Nephron (organoid): ENCODE measurements around the gene ZNF821.
"Not testable (repeated sequence)": the region's sequence is repeated elsewhere in the genome, so short reads cannot be mapped to it uniquely, and the experiment has no call there.

Source experiments
- H3K27ac Mint-ChIP-seq, 3 experiments: 2 replicates each; pipeline ENCODE4 v1.8.0; 2020; ENCODE audit warnings: mixed read lengths in 3 of 3, mild to moderate bottlenecking in 2 of 3, moderate library complexity in 1 of 3
- H3K27me3 Mint-ChIP-seq: 2 replicates; pipeline ENCODE4 v1.8.0; 2021; ENCODE audit warnings: low read depth, mild to moderate bottlenecking, moderate library complexity, mixed read lengths
- H3K36me3 Mint-ChIP-seq: 2 replicates; pipeline ENCODE4 v1.8.0; 2020; ENCODE audit warnings: low read depth, mixed read lengths
- H3K4me1 Mint-ChIP-seq: 2 replicates; pipeline ENCODE4 v1.8.0; 2020; ENCODE audit warnings: mixed read lengths
- H3K4me3 Mint-ChIP-seq, 3 experiments: 2 replicates each; pipeline ENCODE4 v1.8.0; 2020; ENCODE audit warnings: mild to moderate bottlenecking in 3 of 3, mixed read lengths in 3 of 3, moderate library complexity in 2 of 3
- H3K9me3 Mint-ChIP-seq: 2 replicates; pipeline ENCODE4 v1.8.0; 2020; ENCODE audit warnings: mixed read lengths
- CTCF ChIP-seq, 3 experiments: fragments of 200-600 bp; sonication (generic); IDR thresholded peaks; one replicate each; pipeline ENCODE4 v1.5.0; 2021; ENCODE audit warnings: antibody characterized with exemption in 3 of 3; ENCODE audit not compliant: unreplicated experiment in 3 of 3

The ZNF821 gene

GRCh38 chr16:71912534-71913275 lies 28.7 kb upstream of the ZNF821 start:
- no peak for TF ChIP-seq CTCF (IDR thresholded peaks at IDR 0.05; ENCODE audit: unreplicated experiment in 3 of 3)

GRCh38 chr16:71911121-71911520 lies 27.1 kb upstream of the ZNF821 start:
- no peak overlapping the region for H3K27ac Mint-ChIP-seq
- H3K36me3 Mint-ChIP-seq, result peaks cover 78% of the 10 kb centered on the region
- H3K27me3 Mint-ChIP-seq, result no peaks in the 10 kb centered on the region
- TF ChIP-seq CTCF (IDR thresholded peaks at IDR 0.05; ENCODE audit: unreplicated experiment in 3 of 3), result no peak
- peaks cover 2% of the 10 kb centered on the region for H3K9me3 Mint-ChIP-seq
- no peak overlapping the region for H3K4me3 Mint-ChIP-seq
- peaks cover 22% of the 10 kb centered on the region for H3K4me1 Mint-ChIP-seq

More at GRCh38 chr16:71912534-71913275, 28.7 kb upstream of the ZNF821 start:
- no peak overlapping the region for H3K27ac Mint-ChIP-seq
- no peaks in the 10 kb centered on the region for H3K9me3 Mint-ChIP-seq
- H3K4me3 Mint-ChIP-seq, result no peak overlapping the region
- peaks cover 87% of the 10 kb centered on the region for H3K36me3 Mint-ChIP-seq
- H3K4me1 Mint-ChIP-seq, result peaks cover 37% of the 10 kb centered on the region
- no peaks in the 10 kb centered on the region for H3K27me3 Mint-ChIP-seq

- H3K9me3 Mint-ChIP-seq, result not testable (repeated sequence)
- peaks cover 64% of the 10 kb centered on the region for H3K36me3 Mint-ChIP-seq
Observed at GRCh38 chr16:71905765-71906164, 21.8 kb upstream of the ZNF821 start.

GRCh38 chr16:71904239-71904638 lies 20.3 kb upstream of the ZNF821 start:
- H3K4me3 Mint-ChIP-seq, result no peak overlapping the region
- H3K27me3 Mint-ChIP-seq, result no peaks in the 10 kb centered on the region
- H3K9me3 Mint-ChIP-seq, result peaks cover 2% of the 10 kb centered on the region
- peaks cover 7% of the 10 kb centered on the region for H3K4me1 Mint-ChIP-seq
- no peak for TF ChIP-seq CTCF (IDR thresholded peaks at IDR 0.05; ENCODE audit: unreplicated experiment in 3 of 3)
- H3K27ac Mint-ChIP-seq, result no peak overlapping the region
- H3K36me3 Mint-ChIP-seq, result peaks cover 59% of the 10 kb centered on the region

More at GRCh38 chr16:71905765-71906164, 21.8 kb upstream of the ZNF821 start:
- H3K27ac Mint-ChIP-seq, H3K27me3 Mint-ChIP-seq, H3K4me3 Mint-ChIP-seq, H3K4me1 Mint-ChIP-seq: not testable (repeated sequence)

GRCh38 chr16:71903608-71904007 lies 19.6 kb upstream of the ZNF821 start:
- Mint-ChIP-seq H3K27ac (no peak overlapping the region), H3K4me3 (no peak overlapping the region), H3K9me3 (peaks cover 2% of the 10 kb centered on the region), H3K36me3 (peaks cover 56% of the 10 kb centered on the region), H3K4me1 (peaks cover 7% of the 10 kb centered on the region), H3K27me3 (no peaks in the 10 kb centered on the region)
- TF ChIP-seq CTCF (IDR thresholded peaks at IDR 0.05; ENCODE audit: unreplicated experiment in 3 of 3), result no peak

- Mint-ChIP-seq H3K27ac (no peak overlapping the region), H3K27me3 (no peaks in the 10 kb centered on the region), H3K36me3 (peaks cover 51% of the 10 kb centered on the region), H3K4me1 (peaks cover 7% of the 10 kb centered on the region), H3K4me3 (no peak overlapping the region), H3K9me3 (peaks cover 2% of the 10 kb centered on the region)
- TF ChIP-seq CTCF (IDR thresholded peaks at IDR 0.05; ENCODE audit: unreplicated experiment in 3 of 3), result no peak
Observed at GRCh38 chr16:71902656-71903365, 18.8 kb upstream of the ZNF821 start.
